OCI-LY7 (cell line): Measurements from ENCODE around the gene OR2A1. TPM values are rescaled to one million over a fixed set of nuclear protein-coding genes. Genes with fewer than 3 reads are reported as not detected.
"Not testable (repeated sequence)": the region's sequence is repeated elsewhere in the genome, so short reads cannot be mapped to it uniquely, and the experiment has no call there.

Experiments
- BruUV-seq: library from RNA; stranded (reverse); fragments of 400-500 nt; replicated peaks from 2 replicates; lab custom pipeline; 2021; lab: Mats Ljungman, UMichigan
- CTCF ChIA-PET: fragments of 300-600 bp; sonication (Branson Sonifier 250); formaldehyde crosslinking; loops from one replicate; lab custom pipeline; 2022; ENCODE audit warnings: antibody characterized with exemption; ENCODE audit not compliant: unreplicated experiment; lab: Charles Lee
- POLR2A ChIA-PET: fragments of 300-600 bp; sonication (Branson Sonifier 250); formaldehyde crosslinking; loops from one replicate; lab custom pipeline; 2022; ENCODE audit warnings: antibody characterized with exemption; lab: Charles Lee
- DNase-seq: peaks from one replicate; pipeline ENCODE4 v3.0.0-alpha.2; 2015; ENCODE audit warnings: low spot score
- H2AFZ ChIP-seq: fragments of 200-600 bp; sonication (generic), shearing (Covaris generic); 2 replicates; pipeline ENCODE4 v1.6.1; 2014; ENCODE audit warnings: mild to moderate bottlenecking, antibody characterized with exemption, low read length, moderate library complexity
- H3K27ac ChIP-seq: fragments of 200-600 bp; sonication (generic); 2 replicates; pipeline ENCODE4 v1.5.1; 2014; ENCODE audit warnings: mixed run types, low read depth, mild to moderate bottlenecking, moderate library complexity, low read length, inconsistent platforms; ENCODE audit not compliant: poor library complexity, severe bottlenecking
- H3K36me3 ChIP-seq: fragments of 200-600 bp; sonication (generic); 2 replicates; pipeline ENCODE4 v1.6.1; 2014; ENCODE audit warnings: mild to moderate bottlenecking, antibody characterized with exemption, low read length, moderate library complexity, mixed read lengths; ENCODE audit not compliant: insufficient read depth
- H3K4me1 ChIP-seq: fragments of 200-600 bp; sonication (generic); 2 replicates; pipeline ENCODE4 v1.5.1; 2014; ENCODE audit warnings: mild to moderate bottlenecking, low read length; ENCODE audit not compliant: insufficient read depth, poor library complexity, severe bottlenecking
- H3K4me2 ChIP-seq: fragments of 200-600 bp; sonication (generic); 2 replicates; pipeline ENCODE4 v1.6.1; 2014; ENCODE audit warnings: mild to moderate bottlenecking, low read length
- H3K4me3 ChIP-seq: fragments of 200-600 bp; sonication (generic); 2 replicates; pipeline ENCODE4 v1.5.1; 2014; ENCODE audit warnings: mild to moderate bottlenecking, low read depth, low read length; ENCODE audit not compliant: poor library complexity, severe bottlenecking
- H3K79me2 ChIP-seq: fragments of 200-600 bp; sonication (generic); 2 replicates; pipeline ENCODE4 v1.6.1; 2016; ENCODE audit warnings: low read depth, mild to moderate bottlenecking, low read length, moderate library complexity, mixed read lengths; ENCODE audit not compliant: insufficient read depth
- H3K9me2 ChIP-seq: fragments of 200-600 bp; sonication (generic); 2 replicates; pipeline ENCODE4 v1.6.1; 2016; ENCODE audit warnings: mild to moderate bottlenecking, low read length, mixed read lengths; ENCODE audit not compliant: insufficient read depth
- H3K9me3 ChIP-seq: fragments of 200-600 bp; sonication (generic); 2 replicates; pipeline ENCODE4 v1.6.1; 2014; ENCODE audit warnings: mild to moderate bottlenecking, mixed run types, low read length, mixed read lengths
- H4K20me1 ChIP-seq: fragments of 200-600 bp; sonication (generic); 2 replicates; pipeline ENCODE4 v1.6.1; 2014; ENCODE audit warnings: mild to moderate bottlenecking, antibody characterized with exemption, low read length, moderate library complexity, mixed read lengths; ENCODE audit not compliant: insufficient read depth
- intact Hi-C: fragments of 100-400 bp; cut with micrococcal nuclease; formaldehyde crosslinking; loops from one replicate; pipeline ENCODE4 v1.10.0; 2022; ENCODE audit not compliant: unreplicated experiment
- total RNA-seq, 2 experiments: library from RNA; depleted of rRNA in 1 of 2; stranded (reverse); fragments of >200 nt in 1 of 2; shearing (Covaris generic) in 1 of 2; gene quantifications; 2 replicates each; pipeline ENCODE4 v1.2.3, GENCODE V29; 2014 to 2022

Gene OR2A1
- total RNA-seq, 2 experiments from 2014 or later = not detected

- H2AFZ ChIP-seq, intact Hi-C loops, CTCF ChIA-PET, DNase-seq, H3K4me2 ChIP-seq, H3K4me1 ChIP-seq, POLR2A ChIA-PET, H3K79me2 ChIP-seq, BruUV-seq, H4K20me1 ChIP-seq, H3K9me2 ChIP-seq, H3K9me3 ChIP-seq, H3K27ac ChIP-seq, H3K4me3 ChIP-seq, H3K36me3 ChIP-seq: not testable (repeated sequence)
These were observed 7.3 kb downstream of the OR2A1 start for GRCh38 chr7:144319547-144319946.

- CTCF ChIA-PET, H4K20me1 ChIP-seq, H3K4me3 ChIP-seq, H3K4me2 ChIP-seq, intact Hi-C loops, H3K27ac ChIP-seq, H3K9me3 ChIP-seq, H3K9me2 ChIP-seq, H3K4me1 ChIP-seq, DNase-seq, BruUV-seq, H3K36me3 ChIP-seq, POLR2A ChIA-PET, H3K79me2 ChIP-seq, H2AFZ ChIP-seq: not testable (repeated sequence)
These were observed 9.5 kb downstream of the OR2A1 start for GRCh38 chr7:144321677-144322206.

- H2AFZ ChIP-seq, intact Hi-C loops, BruUV-seq, H3K4me1 ChIP-seq, H3K4me3 ChIP-seq, CTCF ChIA-PET, H3K27ac ChIP-seq, H4K20me1 ChIP-seq, DNase-seq, H3K79me2 ChIP-seq, H3K4me2 ChIP-seq, H3K36me3 ChIP-seq, H3K9me2 ChIP-seq, POLR2A ChIA-PET, H3K9me3 ChIP-seq: not testable (repeated sequence)
These were observed 11.1 kb downstream of the OR2A1 start for GRCh38 chr7:144323359-144323758.

- H3K79me2 ChIP-seq, H2AFZ ChIP-seq, H3K4me1 ChIP-seq, H3K4me2 ChIP-seq, BruUV-seq, H3K4me3 ChIP-seq, H3K9me2 ChIP-seq, CTCF ChIA-PET, POLR2A ChIA-PET, H3K27ac ChIP-seq, H3K9me3 ChIP-seq, H4K20me1 ChIP-seq, H3K36me3 ChIP-seq, DNase-seq, intact Hi-C loops: not testable (repeated sequence)
These were observed 13.6 kb downstream of the OR2A1 start for GRCh38 chr7:144325868-144326267.

- CTCF ChIA-PET, H3K36me3 ChIP-seq, H3K79me2 ChIP-seq, H3K9me3 ChIP-seq, H3K4me3 ChIP-seq, POLR2A ChIA-PET, H4K20me1 ChIP-seq, H3K4me2 ChIP-seq, H2AFZ ChIP-seq, H3K4me1 ChIP-seq, intact Hi-C loops, H3K9me2 ChIP-seq, H3K27ac ChIP-seq, BruUV-seq, DNase-seq: not testable (repeated sequence)
These were observed 17.8 kb downstream of the OR2A1 start for GRCh38 chr7:144330044-144330443.

- BruUV-seq, H3K36me3 ChIP-seq, H2AFZ ChIP-seq, H3K4me3 ChIP-seq, CTCF ChIA-PET, H3K9me2 ChIP-seq, H4K20me1 ChIP-seq, intact Hi-C loops, H3K4me1 ChIP-seq, H3K79me2 ChIP-seq, DNase-seq, H3K27ac ChIP-seq, POLR2A ChIA-PET, H3K4me2 ChIP-seq, H3K9me3 ChIP-seq: not testable (repeated sequence)
These were observed 19.2 kb downstream of the OR2A1 start for GRCh38 chr7:144331221-144331995.
